ENCODE measurements around the gene INHBB. TPM values are rescaled to one million over a fixed set of nuclear protein-coding genes. Genes with fewer than 3 reads are reported as not detected.
A peak's percentile ranks its signal among the peaks of the same experiment; 100 is the strongest.
"Not testable (repeated sequence)": the region's sequence is repeated elsewhere in the genome, so short reads cannot be mapped to it uniquely, and the experiment has no call there.

The INHBB gene
- total RNA-seq: 2.8 TPM
- long read RNA-seq, partial matches to known transcripts: 0 of 2 reads
- long read RNA-seq, other reads (novel, unspliced or antisense): 2 of 2 reads

DNA sequence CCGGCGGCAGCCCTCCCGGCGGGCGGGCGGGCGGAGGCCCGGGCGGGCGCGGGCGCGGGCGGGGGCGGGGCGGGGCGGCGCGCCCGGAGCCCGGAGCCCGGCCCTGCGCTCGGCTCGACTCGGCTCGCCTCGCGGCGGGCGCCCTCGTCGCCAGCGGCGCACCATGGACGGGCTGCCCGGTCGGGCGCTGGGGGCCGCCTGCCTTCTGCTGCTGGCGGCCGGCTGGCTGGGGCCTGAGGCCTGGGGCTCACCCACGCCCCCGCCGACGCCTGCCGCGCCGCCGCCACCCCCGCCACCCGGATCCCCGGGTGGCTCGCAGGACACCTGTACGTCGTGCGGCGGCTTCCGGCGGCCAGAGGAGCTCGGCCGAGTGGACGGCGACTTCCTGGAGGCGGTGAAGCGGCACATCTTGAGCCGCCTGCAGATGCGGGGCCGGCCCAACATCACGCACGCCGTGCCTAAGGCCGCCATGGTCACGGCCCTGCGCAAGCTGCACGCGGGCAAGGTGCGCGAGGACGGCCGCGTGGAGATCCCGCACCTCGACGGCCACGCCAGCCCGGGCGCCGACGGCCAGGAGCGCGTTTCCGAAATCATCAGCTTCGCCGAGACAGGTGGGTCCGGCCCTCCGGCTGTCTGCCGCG, at the start of gene INHBB:
Gene INHBB, plus strand, starts transcription at position 111 of the 641 bp plus-strand sequence. Its CDS starts 53 bp downstream, at position 164.
- peak; percentile 48 for DNase-seq
- intact Hi-C loops (cut with micrococcal nuclease): loop anchor here (10.0 kb wide), 1 partner anchor 209 kb away; no protein-coding TSS in a partner anchor
- ATAC-seq: peak; percentile 10

DNA sequence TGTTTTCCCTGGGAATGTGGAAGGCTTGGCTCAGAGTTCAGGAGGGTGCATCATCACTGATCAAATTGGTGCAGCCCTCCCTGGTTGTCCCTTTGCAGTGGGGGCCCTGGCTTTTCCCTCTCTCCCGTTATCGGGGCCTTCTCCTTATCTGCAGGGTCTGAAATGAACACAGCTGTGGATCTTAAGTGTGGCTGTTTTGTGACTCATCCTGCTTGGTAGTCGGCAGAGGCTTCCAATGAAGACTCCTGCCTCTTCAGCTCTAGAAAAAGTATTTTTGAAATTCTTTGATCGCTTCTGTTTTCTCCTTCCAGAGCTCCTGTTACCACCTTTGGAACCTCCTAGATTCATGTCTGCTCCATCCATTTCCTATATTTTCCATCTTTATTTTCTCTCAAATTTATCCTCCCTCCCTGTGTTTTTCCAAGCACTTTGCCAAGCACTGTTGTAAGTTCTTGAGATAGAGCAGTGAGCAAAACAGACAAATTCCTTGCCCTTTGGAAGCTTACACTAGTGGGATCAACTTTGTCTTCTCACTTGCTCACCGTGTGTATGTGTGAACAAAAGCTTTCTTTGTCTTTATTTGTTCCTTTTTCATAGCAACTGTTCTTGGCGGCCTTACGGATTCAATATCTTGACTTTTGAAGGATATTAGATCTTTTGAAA, 47.6 kb upstream of the INHBB start:
- intact Hi-C loops (cut with micrococcal nuclease): no loop called here
- DNase-seq (no peak), ATAC-seq (no peak)

GRCh38 chr2:120299004-120299403, 46.9 kb upstream of the INHBB start:
- ATAC-seq (no peak), DNase-seq (no peak)
- intact Hi-C loops (cut with micrococcal nuclease): no loop called here

GRCh38 chr2:120299561-120299960, 46.4 kb upstream of the INHBB start:
- DNase-seq (no peak), ATAC-seq (no peak)
- intact Hi-C loops (cut with micrococcal nuclease): no loop called here

GRCh38 chr2:120300385-120300784, 45.6 kb upstream of the INHBB start:
- DNase-seq: no peak
- intact Hi-C loops (cut with micrococcal nuclease): no loop called here
- no peak for ATAC-seq

DNA sequence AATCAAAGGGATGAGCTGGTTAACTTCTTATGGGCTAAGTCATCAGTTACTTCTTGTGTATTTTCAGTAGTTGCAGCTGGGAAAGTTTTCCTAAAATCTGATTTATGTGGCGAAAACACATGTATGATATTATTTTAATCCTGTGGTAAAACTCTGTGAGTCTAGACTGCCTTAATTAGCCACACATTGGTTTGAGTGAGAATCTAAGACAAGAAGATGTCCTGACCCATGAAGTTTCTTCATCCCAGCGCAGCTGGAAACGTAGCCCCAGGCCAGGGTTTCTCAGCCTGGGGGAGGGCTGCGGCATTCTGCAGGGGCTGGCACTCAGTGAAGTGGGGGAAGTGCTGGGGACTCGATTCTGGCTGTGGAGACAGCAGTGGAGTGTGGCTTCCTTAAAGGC, 44.7 kb upstream of the INHBB start:
- ATAC-seq (no peak), DNase-seq (no peak)
- intact Hi-C loops (cut with micrococcal nuclease): no loop called here

- intact Hi-C loops (cut with micrococcal nuclease): no loop called here
- DNase-seq (no peak), ATAC-seq (no peak)
Observed at GRCh38 chr2:120302301-120302700, 43.6 kb upstream of the INHBB start.

GRCh38 chr2:120303177-120303576, 42.8 kb upstream of the INHBB start:
- DNase-seq: no peak
- intact Hi-C loops (cut with micrococcal nuclease): no loop called here
- no peak for ATAC-seq

- intact Hi-C loops (cut with micrococcal nuclease): no loop called here
- DNase-seq (no peak), ATAC-seq (peak; percentile 60)
Observed at GRCh38 chr2:120305296-120305695, 40.6 kb upstream of the INHBB start.

- intact Hi-C loops (cut with micrococcal nuclease): no loop called here
- DNase-seq: no peak
- no peak for ATAC-seq
Observed at GRCh38 chr2:120305937-120306490, 39.9 kb upstream of the INHBB start.

GRCh38 chr2:120307482-120307881, 38.5 kb upstream of the INHBB start:
- intact Hi-C loops (cut with micrococcal nuclease): no loop called here
- ATAC-seq: no peak
- no peak for DNase-seq

DNA sequence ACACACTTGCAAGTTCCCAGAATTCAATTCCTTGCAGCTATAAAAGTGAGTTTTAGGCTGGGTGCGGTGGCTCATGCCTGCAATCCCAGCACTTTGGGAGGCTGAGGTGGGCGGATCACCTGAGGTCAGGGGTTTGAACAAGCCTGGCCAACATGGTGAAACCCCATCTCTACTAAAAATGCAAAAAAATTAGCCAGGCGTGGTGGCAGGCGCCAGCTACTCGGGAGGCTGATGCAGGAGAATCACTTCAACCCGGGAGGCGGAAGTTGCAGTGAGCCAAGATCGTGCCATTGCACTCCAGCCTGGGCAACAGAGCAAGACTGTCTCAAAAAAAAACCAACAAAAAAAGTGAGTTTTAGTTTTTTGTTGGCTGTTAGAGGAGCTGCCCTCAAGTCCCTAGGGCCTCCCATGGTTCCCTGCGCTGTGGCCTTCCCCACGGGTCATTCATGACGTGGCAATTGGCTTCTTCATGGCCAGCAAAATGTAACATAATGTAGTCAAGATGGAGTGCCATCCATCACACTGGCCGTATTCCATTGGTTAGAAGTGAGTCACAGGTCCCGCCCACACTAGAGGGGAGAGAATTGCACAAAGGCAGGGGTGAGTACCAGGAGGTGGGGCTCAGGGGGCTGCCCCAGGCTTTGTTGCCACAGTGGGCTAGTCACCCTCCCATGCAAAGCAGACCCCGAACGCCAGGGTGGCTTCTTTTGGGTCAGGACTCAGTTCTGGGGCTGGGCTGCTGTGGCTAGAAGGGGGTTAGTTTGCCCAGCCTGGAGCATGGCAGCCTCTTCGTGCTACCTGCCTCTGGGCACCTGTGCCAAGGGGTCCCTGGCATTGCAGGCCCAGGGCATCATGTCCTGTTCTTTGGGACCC, 37.7 kb upstream of the INHBB start:
- intact Hi-C loops (cut with micrococcal nuclease): no loop called here
- ATAC-seq (no peak), DNase-seq (no peak)

DNA sequence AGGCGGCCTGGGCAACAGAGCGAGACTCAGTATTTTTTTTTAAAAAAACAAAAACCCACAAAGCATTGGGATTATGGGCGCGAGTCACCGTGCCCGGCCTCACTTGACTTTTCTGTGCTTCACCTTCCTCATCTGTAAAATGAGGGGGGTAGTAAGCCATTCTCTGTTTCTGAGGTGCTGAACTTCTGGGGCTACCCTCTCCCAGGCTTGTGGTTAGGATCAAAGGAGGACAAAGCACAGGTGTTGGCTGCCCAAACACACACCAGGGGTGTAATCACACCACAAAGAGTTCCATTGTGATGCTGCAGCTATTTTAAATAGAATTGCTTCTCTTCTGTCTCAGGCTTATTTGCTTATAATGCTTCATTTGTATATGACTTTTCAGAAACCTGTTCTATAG, 35.8 kb upstream of the INHBB start:
- DNase-seq (no peak), ATAC-seq (no peak)
- intact Hi-C loops (cut with micrococcal nuclease): no loop called here

DNA sequence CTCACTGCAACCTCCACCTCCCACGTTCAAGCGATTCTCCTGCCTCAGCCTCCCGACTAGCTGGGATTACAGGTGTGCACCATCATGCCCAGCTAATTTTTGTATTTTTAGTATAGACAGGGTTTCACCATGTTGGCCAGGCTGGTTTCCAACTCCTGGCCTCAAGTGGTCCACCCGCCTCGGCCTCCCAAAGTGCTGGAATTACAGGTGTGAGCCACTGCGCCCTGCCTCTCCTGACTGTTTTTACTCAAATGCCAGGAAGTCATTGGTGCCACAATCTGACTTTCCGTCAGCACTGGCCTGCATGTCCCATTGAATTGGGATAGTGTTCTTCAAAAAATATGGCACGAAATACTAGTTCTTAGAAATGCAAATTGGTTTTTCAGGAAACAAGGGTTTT, 35.1 kb upstream of the INHBB start:
- intact Hi-C loops (cut with micrococcal nuclease); ATAC-seq; DNase-seq: not testable (repeated sequence)

- DNase-seq: no peak
Observed at GRCh38 chr2:120312076-120312475, 33.9 kb upstream of the INHBB start.

GRCh38 chr2:120312860-120313694, 32.9 kb upstream of the INHBB start:
- DNase-seq (peak; percentile 87), ATAC-seq (peak; percentile 90)

More at GRCh38 chr2:120312076-120312475, 33.9 kb upstream of the INHBB start:
- intact Hi-C loops (cut with micrococcal nuclease): no loop called here
- ATAC-seq: no peak

GRCh38 chr2:120313695-120314615, 32.0 kb upstream of the INHBB start:
- no peak for DNase-seq

More at GRCh38 chr2:120312860-120313694, 32.9 kb upstream of the INHBB start:
- intact Hi-C loops (cut with micrococcal nuclease): no loop called here

More at GRCh38 chr2:120313695-120314615, 32.0 kb upstream of the INHBB start:
- ATAC-seq: peak; percentile 19
- intact Hi-C loops (cut with micrococcal nuclease): no loop called here
